ENCODE data around the gene MBD1.
"Not testable (repeated sequence)": the region's sequence is repeated elsewhere in the genome, so short reads cannot be mapped to it uniquely, and the experiment has no call there.

MBD1 gene, protein sequence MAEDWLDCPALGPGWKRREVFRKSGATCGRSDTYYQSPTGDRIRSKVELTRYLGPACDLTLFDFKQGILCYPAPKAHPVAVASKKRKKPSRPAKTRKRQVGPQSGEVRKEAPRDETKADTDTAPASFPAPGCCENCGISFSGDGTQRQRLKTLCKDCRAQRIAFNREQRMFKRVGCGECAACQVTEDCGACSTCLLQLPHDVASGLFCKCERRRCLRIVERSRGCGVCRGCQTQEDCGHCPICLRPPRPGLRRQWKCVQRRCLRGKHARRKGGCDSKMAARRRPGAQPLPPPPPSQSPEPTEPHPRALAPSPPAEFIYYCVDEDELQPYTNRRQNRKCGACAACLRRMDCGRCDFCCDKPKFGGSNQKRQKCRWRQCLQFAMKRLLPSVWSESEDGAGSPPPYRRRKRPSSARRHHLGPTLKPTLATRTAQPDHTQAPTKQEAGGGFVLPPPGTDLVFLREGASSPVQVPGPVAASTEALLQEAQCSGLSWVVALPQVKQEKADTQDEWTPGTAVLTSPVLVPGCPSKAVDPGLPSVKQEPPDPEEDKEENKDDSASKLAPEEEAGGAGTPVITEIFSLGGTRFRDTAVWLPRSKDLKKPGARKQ

DNA sequence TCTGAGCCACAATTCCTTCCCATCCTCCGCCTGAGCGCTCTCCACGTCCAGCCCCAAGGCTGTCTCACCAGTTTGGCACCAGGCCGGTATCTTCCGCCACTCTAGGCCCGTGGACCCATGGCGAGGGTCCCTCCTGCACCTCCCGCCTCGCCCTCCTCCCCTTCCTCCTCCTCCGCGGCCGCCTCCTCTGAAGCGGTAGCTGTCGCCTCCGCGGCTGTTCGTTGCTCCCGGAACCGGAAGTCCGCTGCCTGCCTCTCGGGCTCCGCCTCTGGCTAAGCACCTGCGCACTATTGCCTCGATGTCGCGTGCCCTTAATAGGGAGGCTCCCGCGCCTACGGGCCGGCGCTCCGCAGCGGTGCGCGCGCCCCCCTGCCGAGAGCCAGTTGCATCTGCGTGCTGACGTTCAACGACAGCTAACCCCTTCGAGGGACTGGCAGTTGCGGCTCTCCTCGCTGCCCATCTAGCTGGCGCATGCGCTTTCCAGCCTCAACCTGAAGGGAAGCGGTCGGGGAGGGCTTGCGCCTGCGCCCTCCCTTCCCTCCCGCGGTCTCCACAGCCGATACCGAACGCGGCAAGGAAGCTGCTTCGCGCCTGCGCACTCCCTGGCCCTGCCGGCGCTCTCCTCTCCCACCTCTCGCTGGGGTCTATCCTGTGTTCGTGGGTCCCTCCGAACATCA is at the start of gene MBD1:
TSS of gene MBD1 (minus strand) at position 229 of the 677 bp plus-strand sequence. CDS start 1,531 bp downstream, outside the sequence.
- H3K4me3 ChIP-seq = peak within 1 kb of the TSS; percentile 60 to 98 (median 77)
- peak within 1 kb of the TSS; percentile 45 to 96 (median 91) for H3K27ac ChIP-seq

DNA sequence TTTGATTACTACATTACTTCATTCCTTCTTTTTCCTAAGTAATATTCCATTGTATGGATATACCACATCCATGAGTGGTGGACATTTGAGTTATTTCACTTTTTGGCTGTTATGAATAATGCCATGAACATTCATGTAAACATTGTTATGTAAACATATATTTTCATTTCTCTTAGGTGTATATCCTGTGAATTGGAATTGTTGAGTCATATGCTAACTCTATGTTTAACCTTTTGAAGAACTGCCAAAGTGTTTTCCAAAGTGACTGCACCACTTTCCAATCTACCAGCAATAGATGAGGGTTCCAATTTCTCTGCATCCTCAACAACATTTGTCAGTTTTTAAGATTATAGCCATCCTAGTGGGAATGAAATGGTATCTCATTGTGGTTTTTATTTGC is 48.9 kb upstream of the MBD1 start:
- H3K27ac ChIP-seq = no peak overlapping the region

DNA sequence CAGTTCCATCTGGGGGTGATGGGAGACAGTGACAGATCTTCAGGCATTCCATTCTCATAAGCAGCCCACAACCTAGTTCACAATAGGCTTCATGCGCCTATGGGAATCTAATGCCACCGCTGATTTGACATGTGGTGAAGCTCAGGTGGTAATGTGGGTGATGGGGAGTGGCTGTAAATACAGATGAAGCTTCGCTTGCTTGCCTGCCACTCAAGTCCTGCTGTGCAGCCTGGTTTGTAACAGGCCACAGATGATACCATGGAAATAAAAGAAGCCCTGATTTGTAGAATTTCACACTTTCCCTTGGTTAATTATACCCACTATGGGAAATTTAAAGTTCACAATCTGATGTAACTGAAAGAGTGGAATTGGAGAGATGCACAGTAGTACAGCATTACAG is 46.7 kb upstream of the MBD1 start:
- no peak overlapping the region for H3K4me3 ChIP-seq
- no peak overlapping the region for H3K27ac ChIP-seq

More for the DNA sequence above, 48.9 kb upstream of the MBD1 start:
- H3K4me3 ChIP-seq = no peak overlapping the region

DNA sequence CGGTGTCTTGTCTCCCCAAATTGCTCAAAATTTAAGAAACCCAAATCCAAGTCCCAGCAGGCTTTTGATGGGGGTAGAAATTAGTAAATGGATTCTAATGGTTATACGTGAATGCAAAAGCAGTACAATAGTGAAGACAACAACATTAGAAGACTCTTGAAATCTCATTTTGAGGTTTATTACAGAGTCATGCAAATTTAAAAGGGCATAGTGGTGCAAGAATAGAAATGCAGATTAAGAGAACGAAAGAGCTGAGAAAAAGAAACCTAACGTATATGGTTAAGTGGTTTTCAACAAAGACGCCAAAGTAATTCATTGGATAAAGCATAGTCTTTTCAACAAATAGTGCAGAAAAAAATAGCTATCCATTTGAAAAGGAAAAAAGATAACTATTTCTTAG is 39.4 kb upstream of the MBD1 start:
- no peak overlapping the region for H3K27ac ChIP-seq
- no peak overlapping the region for H3K4me3 ChIP-seq

DNA sequence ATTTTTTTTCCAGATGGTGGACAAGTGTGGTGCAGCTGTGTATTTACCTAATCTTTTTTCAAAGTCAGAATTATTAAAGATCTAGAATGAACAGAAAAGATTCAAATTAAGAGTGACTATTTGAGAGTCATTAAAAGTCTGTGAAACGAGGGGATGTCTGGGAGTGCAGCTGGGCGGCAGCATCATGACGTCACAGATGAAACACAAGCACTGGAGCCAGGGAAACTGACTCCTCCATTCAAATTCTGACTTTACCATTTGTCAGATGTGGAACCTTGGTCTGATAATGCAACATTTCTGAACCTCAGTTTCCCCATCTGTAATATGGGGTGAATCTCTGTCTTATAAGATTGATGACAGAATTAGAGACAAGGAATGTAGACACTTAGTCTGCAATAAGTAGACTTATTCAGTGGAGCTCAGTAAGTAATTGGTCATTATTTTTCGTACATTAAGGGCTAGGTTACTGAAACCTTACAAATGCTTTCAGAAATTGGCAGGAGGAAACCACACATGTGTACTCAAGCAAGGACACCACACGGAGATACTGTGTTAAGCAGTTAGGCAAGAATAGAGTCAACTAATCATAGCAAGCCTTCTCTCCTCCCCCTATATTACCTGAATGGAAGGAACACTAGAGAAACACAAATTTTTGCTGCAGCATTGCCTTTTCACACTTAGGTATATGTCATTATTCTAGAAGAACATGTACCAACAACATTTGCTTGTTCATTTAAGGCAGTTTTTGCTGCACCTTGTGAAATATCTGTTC is 34.0 kb upstream of the MBD1 start:
- Histone ChIP-seq H3K4me3 (no peak overlapping the region), H3K27ac (no peak overlapping the region)

DNA sequence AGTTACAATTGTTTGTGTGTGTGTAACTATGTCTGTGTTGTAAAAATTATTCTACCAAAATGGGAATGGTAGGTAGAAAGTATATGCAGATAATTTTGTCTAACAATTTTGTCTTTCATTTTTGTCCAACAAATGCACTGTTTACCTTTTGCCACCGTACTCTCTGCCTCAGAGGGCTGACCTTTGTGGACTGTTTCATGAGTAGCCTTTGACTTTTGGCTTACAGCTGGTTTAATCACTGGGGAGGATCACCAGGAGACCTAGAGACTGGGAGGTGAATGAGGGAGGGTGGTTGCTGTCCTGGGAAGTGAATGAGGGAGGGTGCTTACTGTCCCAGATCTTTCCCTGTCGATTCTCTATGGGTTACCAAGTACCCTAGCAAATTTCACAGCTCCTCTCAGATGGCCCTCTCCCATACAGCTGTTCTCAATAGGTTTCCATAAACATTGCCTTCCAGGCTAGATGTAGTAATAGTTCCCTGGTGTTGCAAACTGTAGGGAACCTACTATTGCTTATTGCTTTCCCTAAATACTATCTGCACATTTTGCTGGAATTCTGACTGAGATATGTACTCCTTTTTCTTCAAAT is 32.6 kb upstream of the MBD1 start:
- Histone ChIP-seq H3K27ac (no peak overlapping the region), H3K4me3 (no peak overlapping the region)

DNA sequence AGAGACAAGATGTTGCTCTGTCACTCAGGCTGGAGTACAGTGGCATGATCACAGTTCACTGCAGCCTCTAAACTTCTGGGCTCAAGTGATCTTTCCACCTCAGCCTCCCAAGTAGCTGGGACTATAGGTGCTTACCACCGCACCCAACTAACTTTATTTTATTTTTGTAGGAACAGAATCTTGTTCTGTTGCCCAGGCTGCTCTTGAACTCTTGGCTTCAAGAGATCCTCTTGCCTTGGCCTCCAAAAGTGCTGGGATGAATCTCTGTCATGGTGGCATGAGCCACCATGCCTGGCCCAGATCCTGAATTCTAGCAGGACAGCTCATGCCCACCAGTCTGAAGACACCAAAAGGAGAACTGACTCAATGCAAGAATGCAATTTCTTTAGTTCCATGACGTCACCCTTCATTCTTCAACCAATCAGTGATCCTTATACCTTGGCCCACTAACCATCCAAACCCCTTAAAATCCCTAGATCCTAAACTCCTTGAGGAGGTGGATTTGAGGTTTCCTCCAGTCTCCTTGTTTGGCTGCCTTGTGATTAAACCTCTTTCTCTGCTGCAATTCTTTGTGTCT is 31.8 kb upstream of the MBD1 start:
- H3K27ac ChIP-seq = no peak overlapping the region

DNA sequence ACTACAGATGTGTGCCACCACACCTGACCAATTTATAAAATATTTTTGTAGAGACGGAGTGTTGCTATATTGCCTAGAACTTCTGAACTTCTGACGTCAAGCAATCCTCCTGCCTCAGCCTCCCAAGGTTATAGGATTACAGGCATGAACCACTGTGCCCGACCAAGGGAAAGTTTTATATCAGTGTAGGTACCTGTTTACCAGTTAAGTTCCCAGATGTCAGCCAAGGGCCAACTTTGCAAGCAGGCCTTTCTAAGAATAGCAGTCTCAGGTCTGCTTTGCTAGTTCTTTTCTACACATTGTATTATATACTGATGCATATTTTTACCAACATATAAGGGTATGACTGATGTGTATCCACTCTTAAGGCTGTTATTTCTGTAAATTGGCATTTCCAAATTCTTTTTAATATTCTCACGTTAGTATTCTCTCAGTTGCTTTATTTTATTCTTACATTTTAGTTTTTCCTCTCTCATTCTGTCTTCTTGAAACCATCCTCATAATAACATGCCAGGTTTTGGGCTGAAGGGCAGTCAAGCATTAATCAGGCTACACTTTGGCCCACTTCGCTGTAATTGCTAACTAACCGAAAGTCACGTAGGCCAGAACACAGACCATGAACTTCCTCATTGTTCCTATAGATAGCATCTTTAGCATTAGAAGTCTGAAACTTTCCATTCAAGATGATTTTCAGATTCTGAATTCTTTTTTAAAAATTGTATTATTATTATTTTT is 31.1 kb upstream of the MBD1 start:
- Histone ChIP-seq H3K4me3 (no peak overlapping the region), H3K27ac (no peak overlapping the region)

More for the DNA sequence above, 31.8 kb upstream of the MBD1 start:
- H3K4me3 ChIP-seq = no peak overlapping the region

DNA sequence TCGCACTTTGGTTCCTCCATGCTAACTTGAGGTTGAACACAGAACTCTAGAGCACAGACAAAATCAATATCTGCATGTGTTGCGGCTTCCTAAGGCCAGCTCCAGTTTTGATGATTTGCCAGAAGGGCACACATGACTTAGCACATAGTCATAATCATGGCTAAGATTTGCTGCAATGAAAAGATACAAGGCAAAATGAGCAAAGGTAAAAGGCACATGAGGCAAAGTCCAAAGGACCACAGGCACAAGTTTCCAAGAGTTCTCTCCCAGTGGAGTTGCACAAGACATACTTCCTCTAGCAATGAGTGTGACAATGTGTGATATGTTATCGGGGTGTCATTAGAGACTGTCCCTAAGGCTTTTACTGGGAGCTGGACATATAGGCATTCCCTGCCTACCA is 30.3 kb upstream of the MBD1 start:
- H3K4me3 ChIP-seq = no peak overlapping the region
- H3K27ac ChIP-seq = no peak overlapping the region

DNA sequence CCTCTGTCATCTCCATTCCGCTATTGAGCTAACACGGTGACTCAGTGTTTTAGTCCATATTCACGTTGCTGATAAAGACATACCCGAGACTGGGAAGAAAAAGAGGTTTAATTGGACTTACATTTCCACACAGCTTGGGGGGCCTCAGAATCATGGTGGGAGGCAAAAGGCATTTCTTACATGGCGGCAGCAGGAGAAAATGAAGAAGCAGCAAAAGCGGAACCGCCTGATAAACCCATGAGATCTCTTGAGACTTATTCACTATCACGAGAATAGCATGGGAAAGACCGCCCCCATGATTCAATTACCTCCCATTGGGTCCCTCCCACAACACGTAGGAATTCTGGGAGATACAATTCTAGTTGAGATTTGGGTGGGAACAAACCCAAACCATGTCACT is 28.8 kb upstream of the MBD1 start:
- H3K4me3 ChIP-seq = no peak overlapping the region
- H3K27ac ChIP-seq = no peak overlapping the region

DNA sequence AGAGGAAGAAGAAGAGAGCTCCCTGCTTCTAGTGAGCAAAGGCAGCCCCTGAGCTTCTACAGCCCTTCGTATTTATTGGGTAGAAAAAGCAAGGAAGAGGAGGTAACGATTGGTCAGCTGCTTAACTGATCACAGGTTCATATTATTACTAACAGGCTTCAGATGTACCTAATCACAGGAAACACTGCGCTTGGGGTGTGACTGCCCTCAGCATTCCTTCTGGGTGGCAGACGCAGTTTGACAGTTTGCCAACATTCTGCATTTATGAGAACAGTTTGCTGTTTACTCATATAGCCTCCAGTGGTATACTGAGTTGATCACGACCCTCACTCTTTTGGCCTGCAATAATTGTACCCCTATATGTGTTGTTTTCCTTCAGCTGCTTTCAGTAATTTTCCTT is 27.5 kb upstream of the MBD1 start:
- H3K27ac ChIP-seq, H3K4me3 ChIP-seq: not testable (repeated sequence)

DNA sequence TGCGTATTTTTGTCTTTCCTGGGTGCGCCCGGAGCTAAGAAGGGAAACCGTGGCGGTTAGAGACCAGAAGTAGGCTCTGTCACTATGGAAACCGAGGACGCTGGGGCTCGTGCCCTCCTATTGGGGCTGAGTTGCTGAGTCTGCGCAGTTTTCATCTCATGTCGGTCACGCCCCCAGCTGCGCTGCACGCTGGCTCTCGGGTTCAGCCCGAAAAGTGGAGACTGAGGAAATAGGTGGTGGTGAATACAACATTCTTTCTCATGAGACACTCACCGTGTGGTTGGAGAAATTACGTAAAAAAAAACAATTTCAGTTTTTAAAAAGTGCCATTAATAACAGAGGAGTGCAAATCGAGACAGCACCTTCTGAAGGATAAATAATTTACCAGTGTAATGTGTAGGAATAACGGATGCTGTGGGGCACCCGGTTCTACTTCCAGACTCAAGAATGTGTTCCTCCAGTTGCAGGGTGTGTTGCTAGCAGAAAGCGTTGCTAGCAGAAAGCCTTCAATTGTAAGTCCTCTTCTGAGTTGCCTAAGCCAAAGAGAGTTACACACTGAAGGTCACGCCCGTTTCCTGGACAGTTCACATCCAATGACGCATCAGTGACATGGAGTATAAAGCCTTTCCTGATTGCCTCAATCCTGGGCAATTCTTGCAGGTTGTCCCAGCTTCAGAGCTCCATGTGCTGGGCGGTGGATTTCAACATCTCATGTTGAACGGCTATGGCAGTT is 26.6 kb upstream of the MBD1 start:
- peak overlapping the region in 2 of 21 experiments; percentile 49 to 55 for H3K27ac ChIP-seq
- H3K4me3 ChIP-seq = peak overlapping the region; percentile 19 to 43 (median 36)

DNA sequence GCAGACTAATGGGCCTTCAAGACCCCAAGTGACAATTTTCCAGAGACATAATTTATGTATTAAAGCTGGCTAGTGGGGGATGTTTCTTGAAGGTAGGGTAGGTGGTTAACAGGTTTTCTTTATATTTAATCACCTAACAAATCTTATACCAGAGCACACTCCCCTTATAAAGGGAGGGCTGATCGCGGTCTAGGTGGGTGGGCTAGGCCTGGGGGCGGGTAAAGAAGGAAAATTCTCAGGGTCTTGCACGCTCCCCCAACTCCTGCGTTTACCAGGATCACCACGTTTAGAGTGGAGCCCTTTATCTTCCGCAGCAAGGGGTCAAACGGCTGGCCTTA is 26.0 kb upstream of the MBD1 start:
- peak overlapping the region in 2 of 21 experiments; percentile 49 to 55 for H3K27ac ChIP-seq
- H3K4me3 ChIP-seq = peak overlapping the region; percentile 19 to 43 (median 36)

DNA sequence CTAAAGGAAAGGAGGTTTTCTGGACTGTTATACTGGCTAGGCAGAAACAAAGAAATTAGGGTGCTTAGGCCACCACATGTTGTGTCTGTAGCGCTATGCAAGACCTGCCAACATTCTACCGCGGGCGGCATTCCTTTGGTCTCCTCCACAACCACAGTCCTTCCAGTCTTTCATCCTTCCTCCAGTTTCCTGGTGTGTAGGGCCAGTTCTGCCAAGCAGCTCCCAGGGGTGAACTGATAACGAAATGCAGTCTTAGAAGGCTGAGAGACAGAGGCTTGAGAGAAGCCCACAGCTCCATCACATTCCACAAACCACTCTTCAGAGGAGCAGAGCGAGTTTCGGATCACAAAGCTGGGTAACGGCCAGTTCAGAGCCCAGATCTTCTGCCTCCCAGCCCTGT is 25.6 kb upstream of the MBD1 start:
- no peak overlapping the region for H3K27ac ChIP-seq
- H3K4me3 ChIP-seq = peak overlapping the region in 4 of 7 experiments; percentile 19 to 43 (median 36)

DNA sequence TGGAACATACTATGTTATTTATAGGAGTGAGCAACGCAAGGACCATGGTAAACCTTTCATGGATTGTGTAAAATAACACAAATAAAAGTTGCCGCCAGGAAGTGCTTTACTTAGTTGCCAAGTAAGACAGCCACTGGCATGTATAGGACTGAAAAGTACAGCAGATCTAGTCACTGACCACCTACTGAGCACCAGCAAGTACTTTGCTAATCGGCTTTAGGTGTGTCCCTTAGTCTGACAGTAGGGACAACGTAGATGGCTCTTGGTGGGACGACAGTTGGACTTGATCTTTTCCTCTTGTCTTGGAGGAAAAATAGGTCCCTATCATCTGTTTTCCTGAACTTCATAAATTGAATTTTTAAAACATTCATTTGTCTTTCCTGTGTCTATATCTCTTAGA is 19.8 kb upstream of the MBD1 start:
- H3K27ac ChIP-seq = no peak overlapping the region

DNA sequence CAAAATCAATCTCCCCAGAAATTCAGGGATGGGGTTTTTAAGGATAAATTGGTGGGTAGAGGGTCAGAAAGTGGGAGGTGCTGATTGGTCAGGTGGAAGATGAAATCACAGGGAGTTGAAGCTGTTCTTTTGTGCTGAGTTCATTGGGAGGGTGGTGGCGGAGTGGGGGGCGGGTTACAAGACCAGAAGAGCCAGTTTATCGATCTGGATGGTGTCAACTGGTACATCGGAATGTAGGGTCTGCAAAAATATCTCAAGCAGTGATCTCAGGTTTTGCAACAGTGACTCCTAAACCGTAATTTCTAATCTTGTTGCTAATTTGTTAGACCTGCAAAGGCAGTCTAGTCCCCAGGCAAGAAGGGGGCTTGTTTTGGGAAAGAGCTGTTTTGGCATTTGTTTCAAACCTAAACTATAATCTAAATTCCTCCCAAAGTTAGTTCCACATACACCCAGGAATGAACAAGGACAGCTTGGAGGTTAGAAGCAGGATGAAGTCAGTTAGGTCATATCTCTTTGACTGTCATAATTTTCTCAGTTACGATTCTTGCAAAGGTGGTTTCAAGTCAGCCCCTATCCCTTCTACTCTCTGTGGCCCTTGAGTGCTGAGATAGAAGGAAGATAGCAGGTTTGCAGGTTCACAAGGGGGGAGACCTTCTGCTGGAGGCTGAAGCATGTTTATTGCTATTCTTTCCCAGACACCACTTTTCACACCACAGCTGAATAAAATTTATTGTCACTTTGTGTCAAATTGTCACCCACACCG is 18.5 kb upstream of the MBD1 start:
- H3K4me3 ChIP-seq = no peak overlapping the region
- no peak overlapping the region for H3K27ac ChIP-seq

More for the DNA sequence above, 19.8 kb upstream of the MBD1 start:
- H3K4me3 ChIP-seq = no peak overlapping the region

Measured in skin epidermis (tissue), 12 donors.